ENCODE data around the gene ZBED4.

ZBED4 gene

DNA sequence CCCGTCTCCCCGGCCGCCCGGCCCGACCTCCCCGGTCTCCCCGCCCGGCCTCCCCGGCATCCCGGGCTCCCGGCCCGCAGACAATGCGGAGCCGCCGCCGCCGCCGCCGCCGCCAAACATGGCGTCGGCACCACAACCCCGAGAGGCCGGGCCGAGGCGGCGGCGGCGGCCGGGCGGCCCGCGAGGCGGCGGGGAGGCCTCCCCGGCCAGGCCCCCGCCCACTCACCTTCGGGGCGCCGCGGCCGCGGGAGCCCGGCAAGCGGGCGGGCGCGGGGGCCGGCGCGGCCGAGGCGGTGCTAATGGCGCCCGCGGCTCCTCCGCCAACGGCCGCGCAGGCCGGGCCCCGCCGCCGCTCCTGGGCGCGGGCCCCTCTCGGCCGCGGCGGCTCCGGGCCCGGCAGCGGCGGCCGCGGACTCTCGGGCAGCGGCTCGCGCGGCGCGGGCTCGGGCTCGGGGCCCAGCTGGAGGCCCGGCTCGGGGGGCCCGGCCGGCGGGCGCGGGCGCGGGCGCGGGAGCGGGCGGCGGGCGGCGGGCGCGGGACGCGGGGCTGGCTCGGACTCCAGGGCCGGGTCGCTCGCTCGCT is 26.3 kb upstream of the ZBED4 start:
- peak overlapping the region; percentile 77 for H3K4me3 ChIP-seq (ENCODE audit: low read length)
- DNase-seq (ENCODE audit: low read depth): peak; percentile 22
- TF ChIP-seq CTCF (IDR thresholded peaks at IDR 0.05; ENCODE audit: insufficient read depth, low read depth, low read length, missing control alignments): no peak

GRCh38 chr22:49827853-49828598 is 25.6 kb upstream of the ZBED4 start, which contains the start of gene BRD1:
Gene BRD1 (minus strand): TSS chr22:49827873. CDS start chr22:49824317, 3,556 bp downstream.
- DNase-seq (ENCODE audit: low read depth): peak; percentile 71
- TF ChIP-seq CTCF (IDR thresholded peaks at IDR 0.05; ENCODE audit: insufficient read depth, low read depth, low read length, missing control alignments): no peak
- H3K4me3 ChIP-seq (ENCODE audit: low read length): peak within 1 kb of the TSS; percentile 77

DNA sequence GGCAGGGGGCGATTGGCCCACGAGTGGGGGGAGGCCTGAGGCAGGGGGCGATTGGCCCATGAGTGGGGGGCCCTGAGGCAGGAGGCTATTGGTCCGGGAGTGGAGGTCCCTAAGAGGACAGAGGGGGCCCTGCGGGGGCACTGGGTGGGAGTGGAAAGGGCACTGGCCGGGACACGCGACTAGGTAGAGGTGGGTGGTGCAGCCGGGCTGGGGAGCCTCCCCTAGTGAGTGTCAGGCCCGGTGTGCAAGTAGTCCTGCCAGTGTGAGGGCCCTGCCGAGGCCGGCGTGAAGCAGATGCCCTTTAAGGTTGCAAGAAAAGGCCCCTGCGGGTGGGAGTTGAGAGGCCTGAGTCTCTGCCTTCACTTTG is 25.1 kb upstream of the ZBED4 start:
- TF ChIP-seq CTCF (IDR thresholded peaks at IDR 0.05; ENCODE audit: insufficient read depth, low read depth, low read length, missing control alignments): no peak
- DNase-seq (ENCODE audit: low read depth): no peak
- no peak overlapping the region for H3K4me3 ChIP-seq (ENCODE audit: low read length)

DNA sequence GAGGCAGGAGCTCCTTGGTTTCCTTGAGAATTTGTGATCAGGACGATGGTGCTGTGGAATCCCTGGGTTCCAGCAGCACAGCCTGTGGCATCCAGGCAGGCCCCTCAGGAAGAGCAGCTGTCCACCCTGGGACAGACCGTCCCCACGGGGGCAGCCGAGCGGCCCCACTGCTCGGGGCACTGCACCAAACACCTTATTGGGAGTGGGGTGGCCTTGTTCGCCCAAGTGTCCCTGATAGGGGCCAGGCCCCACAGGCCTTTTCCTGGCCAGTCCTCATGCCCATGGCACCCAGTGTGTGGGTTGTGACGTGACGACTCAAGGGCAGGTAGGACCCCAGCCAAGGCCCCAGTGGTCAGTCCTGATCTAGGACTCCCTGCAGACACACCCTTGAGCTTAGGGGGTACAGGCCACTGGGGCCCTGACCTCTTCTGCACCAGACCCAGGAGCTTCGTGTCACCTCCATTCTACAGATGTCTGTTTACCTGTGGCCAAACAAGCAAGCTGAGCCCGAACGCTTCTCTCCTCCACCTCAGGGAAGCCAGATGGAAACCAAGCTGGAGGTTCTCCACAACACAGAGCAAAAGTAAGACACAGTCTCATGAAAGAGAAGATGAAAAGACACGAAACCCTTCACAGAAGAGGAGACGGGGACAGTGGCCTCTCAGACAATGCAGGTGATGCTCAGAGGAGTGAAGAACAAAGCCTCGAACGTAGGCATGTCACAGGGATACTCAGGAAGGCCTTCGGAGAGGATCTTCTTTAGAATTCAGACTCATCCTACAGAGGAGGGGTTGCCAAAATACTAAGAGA is 24.4 kb upstream of the ZBED4 start:
- no peak for TF ChIP-seq CTCF (IDR thresholded peaks at IDR 0.05; ENCODE audit: insufficient read depth, low read depth, low read length, missing control alignments)
- no peak overlapping the region for H3K4me3 ChIP-seq (ENCODE audit: low read length)
- DNase-seq (ENCODE audit: low read depth): no peak

DNA sequence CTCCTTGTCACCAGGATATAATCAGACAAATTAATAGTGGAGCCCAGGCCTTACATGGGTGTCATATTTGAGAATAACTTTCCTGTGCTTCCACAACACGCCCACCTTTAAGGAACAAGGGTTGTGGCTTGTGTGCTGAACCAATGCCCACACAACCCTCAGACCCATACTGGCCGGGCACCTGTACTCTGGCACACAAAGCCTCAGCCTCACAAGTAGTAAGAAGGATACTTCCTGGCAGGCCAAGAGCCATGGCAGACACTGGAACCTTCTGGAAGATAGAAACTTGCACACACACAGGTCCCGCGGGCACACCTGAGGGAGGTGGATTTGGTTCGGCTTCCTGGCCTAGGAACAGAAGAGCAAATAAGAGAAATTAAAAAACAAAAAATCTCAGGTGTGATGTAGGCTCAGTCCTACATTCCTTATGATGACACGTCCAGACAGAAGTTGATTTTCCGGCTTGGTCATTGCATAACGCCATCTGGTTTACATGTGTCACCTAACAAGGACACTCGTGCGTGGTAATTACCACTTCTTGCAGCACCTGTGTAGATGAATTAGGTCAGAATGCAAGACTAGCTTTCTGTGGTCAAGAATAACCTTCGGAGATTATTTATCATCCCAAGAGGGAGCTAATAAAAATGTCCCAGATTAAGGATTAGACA is 20.2 kb upstream of the ZBED4 start:
- DNase-seq (ENCODE audit: low read depth): peak; percentile 96
- H3K4me3 ChIP-seq (ENCODE audit: low read length): no peak overlapping the region
- no peak for TF ChIP-seq CTCF (IDR thresholded peaks at IDR 0.05; ENCODE audit: insufficient read depth, low read depth, low read length, missing control alignments)

GRCh38 chr22:49838771-49839717 is 14.6 kb upstream of the ZBED4 start:
- DNase-seq (ENCODE audit: low read depth): no peak
- no peak for TF ChIP-seq CTCF (IDR thresholded peaks at IDR 0.05; ENCODE audit: insufficient read depth, low read depth, low read length, missing control alignments)
- no peak overlapping the region for H3K4me3 ChIP-seq (ENCODE audit: low read length)
